Naive B cell (primary cell): ENCODE results near the gene ABCB4. TPM values are rescaled to one million over a fixed set of nuclear protein-coding genes. Genes with fewer than 3 reads are reported as not detected.

ENCODE experiments used
- ATAC-seq, 2 donors: fragments of 150-1000 bp; cut with Tn5 transposase; 2 replicates each; pipeline ENCODE4 v1.10.0; 2021; ENCODE audit warnings: low read depth in 2 of 2, mild to moderate bottlenecking in 2 of 2, moderate library complexity in 2 of 2
- DNase-seq: peaks from one replicate; pipeline ENCODE4 v3.0.0; 2022
- H3K27ac Mint-ChIP-seq, 6 donors: one replicate each; pipeline ENCODE4 v1.8.0; 2020 to 2022; ENCODE audit warnings: mild to moderate bottlenecking in 6 of 6, mixed read lengths in 6 of 6, moderate library complexity in 5 of 6, inconsistent platforms in 2 of 6
- H3K27me3 Mint-ChIP-seq, 3 donors: one replicate each; pipeline ENCODE4 v1.8.0; 2021 to 2022; ENCODE audit warnings: mixed read lengths in 3 of 3, mild to moderate bottlenecking in 1 of 3
- H3K36me3 Mint-ChIP-seq, 2 donors: one replicate each; pipeline ENCODE4 v1.8.0; 2020 to 2022; ENCODE audit warnings: mixed read lengths in 2 of 2, inconsistent platforms in 1 of 2, mild to moderate bottlenecking in 1 of 2
- H3K4me1 Mint-ChIP-seq, 3 donors: one replicate each; pipeline ENCODE4 v1.8.0; 2020 to 2022; ENCODE audit warnings: mixed read lengths in 3 of 3, inconsistent platforms in 1 of 3, mild to moderate bottlenecking in 1 of 3, moderate library complexity in 1 of 3
- H3K4me3 Mint-ChIP-seq, 8 donors: one replicate each; pipeline ENCODE4 v1.8.0; 2020 to 2022; ENCODE audit warnings: mild to moderate bottlenecking in 8 of 8, mixed read lengths in 8 of 8, moderate library complexity in 8 of 8, inconsistent platforms in 2 of 8
- H3K9me3 Mint-ChIP-seq, 7 donors: one replicate each; pipeline ENCODE4 v1.8.0; 2020 to 2022; ENCODE audit warnings: mixed read lengths in 7 of 7, mild to moderate bottlenecking in 5 of 7, inconsistent platforms in 2 of 7, moderate library complexity in 1 of 7
- polyA plus RNA-seq, 6 donors: library from polyadenylated mRNA; unstranded; fragments of 300-500 nt; fragmentation: Illumina TruSeq; gene quantifications; one replicate each; pipeline ENCODE4 v1.2.3, GENCODE V29; 2021; ENCODE audit warnings: low read depth in 6 of 6

The ABCB4 gene
- polyA plus RNA-seq, 6 donors from 2014 or later = 21.3 to 50.9 (median 28.0) TPM

- Mint-ChIP-seq H3K27me3 (no peaks in the 10 kb centered on the region), H3K4me3 (peak overlapping the region in 1 of 8 donors; percentile 48), H3K36me3 (no peaks in the 10 kb centered on the region), H3K9me3 (no peaks in the 10 kb centered on the region), H3K27ac (peak overlapping the region in 4 of 6 donors; percentile 30 to 91 (median 84)), H3K4me1 (peaks cover 28 to 40% (median 32%) of the 10 kb centered on the region in 3 donors)
- DNase-seq = no peak
- ATAC-seq = no peak
These were observed 24.0 kb upstream of the ABCB4 start for GRCh38 chr7:87499494-87499893.

DNA sequence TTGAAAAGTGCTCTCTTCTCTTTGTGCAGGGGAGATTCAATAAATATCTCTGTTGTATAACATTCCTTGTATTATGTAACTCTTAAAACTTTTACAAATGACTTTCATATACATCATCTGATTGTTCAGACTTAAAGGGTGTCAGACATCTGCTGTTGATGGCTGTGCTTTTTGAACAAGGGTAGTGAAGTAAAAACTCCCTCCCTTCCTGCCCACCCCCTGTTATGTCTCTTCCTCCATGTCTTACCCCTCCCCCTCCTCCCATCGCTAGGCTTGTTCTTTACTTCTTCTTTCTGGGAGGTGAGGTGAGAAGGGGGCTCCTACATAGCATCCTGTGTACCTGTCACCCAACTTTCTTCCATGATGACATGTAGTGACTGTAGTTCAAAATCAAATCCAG lies 23.4 kb upstream of the ABCB4 start:
- no peaks in the 10 kb centered on the region for H3K9me3 Mint-ChIP-seq
- peak; percentile 69 for DNase-seq
- no peaks in the 10 kb centered on the region for H3K36me3 Mint-ChIP-seq
- peak overlapping the region in 7 of 8 donors; percentile 5 to 72 (median 65) for H3K4me3 Mint-ChIP-seq
- H3K27ac Mint-ChIP-seq = peak overlapping the region; percentile 78 to 96 (median 91)
- H3K4me1 Mint-ChIP-seq = peaks cover 28 to 40% (median 32%) of the 10 kb centered on the region in 3 donors
- H3K27me3 Mint-ChIP-seq = no peaks in the 10 kb centered on the region
- peak; percentile 97 to 98 for ATAC-seq

- H3K27ac Mint-ChIP-seq = peak overlapping the region in 3 of 6 donors; percentile 44 to 91 (median 54)
- no peak for ATAC-seq
- H3K4me1 Mint-ChIP-seq = peaks cover 28 to 40% (median 32%) of the 10 kb centered on the region in 3 donors
- no peaks in the 10 kb centered on the region for H3K27me3 Mint-ChIP-seq
- peaks cover 0 to 2% (median 0%) of the 10 kb centered on the region in 7 donors for H3K9me3 Mint-ChIP-seq
- H3K36me3 Mint-ChIP-seq = no peaks in the 10 kb centered on the region
- no peak overlapping the region for H3K4me3 Mint-ChIP-seq
- DNase-seq = no peak
These were observed 22.0 kb upstream of the ABCB4 start for GRCh38 chr7:87497482-87497881.

- ATAC-seq = no peak
- H3K36me3 Mint-ChIP-seq = no peaks in the 10 kb centered on the region
- H3K4me3 Mint-ChIP-seq = no peak overlapping the region
- no peaks in the 10 kb centered on the region for H3K27me3 Mint-ChIP-seq
- H3K27ac Mint-ChIP-seq = no peak overlapping the region
- H3K4me1 Mint-ChIP-seq = peaks cover 20 to 26% (median 22%) of the 10 kb centered on the region in 3 donors
- H3K9me3 Mint-ChIP-seq = peaks cover 0 to 4% (median 0%) of the 10 kb centered on the region in 7 donors
- no peak for DNase-seq
These were observed 19.9 kb upstream of the ABCB4 start for GRCh38 chr7:87495366-87495765.

DNA sequence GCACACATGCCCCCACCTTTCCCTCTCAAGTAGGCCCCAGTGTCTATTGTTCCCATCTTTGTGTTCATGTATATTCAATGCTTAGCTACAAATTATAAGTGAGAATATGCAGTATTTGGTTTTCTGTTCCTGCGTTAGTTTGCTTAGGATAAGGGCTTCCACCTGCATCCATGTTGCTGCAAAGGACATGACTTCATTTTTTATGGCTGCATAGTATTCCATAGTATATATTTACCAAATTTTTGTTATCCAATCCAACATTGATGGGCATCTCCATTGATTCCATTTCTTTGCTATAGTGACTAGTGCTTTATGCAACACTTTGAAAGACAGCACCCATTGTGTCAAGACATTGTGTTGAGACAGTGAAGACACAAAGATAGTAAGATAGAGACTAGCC lies 19.0 kb upstream of the ABCB4 start:
- Mint-ChIP-seq H3K4me3 (no peak overlapping the region), H3K9me3 (peaks cover 0 to 4% (median 0%) of the 10 kb centered on the region in 7 donors), H3K27me3 (no peaks in the 10 kb centered on the region), H3K4me1 (peaks cover 14 to 18% (median 14%) of the 10 kb centered on the region in 3 donors), H3K27ac (peak overlapping the region in 1 of 6 donors; percentile 43), H3K36me3 (no peaks in the 10 kb centered on the region)
- ATAC-seq (no peak), DNase-seq (no peak)

DNA sequence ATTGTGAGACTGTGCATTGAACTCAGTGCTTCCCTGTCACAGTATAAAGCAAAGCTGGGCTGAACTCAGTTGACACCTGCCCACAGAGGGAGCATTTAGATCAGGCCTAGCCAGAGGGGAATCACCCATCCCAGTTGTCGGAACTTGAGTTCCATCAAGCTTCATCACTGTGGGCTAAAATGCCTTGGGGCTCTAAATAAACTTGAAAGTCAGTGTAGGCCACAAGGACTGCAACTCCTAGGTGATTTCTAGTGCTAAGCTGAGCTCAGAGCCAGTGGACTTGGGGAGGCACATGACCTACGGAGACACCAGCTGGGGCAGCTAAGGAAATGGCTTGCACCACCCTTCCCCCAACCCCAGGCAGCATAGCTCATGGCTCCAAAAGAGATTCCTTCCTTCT lies 7.7 kb upstream of the ABCB4 start:
- H3K27me3 Mint-ChIP-seq = no peaks in the 10 kb centered on the region
- DNase-seq = no peak
- H3K9me3 Mint-ChIP-seq = no peaks in the 10 kb centered on the region

DNA sequence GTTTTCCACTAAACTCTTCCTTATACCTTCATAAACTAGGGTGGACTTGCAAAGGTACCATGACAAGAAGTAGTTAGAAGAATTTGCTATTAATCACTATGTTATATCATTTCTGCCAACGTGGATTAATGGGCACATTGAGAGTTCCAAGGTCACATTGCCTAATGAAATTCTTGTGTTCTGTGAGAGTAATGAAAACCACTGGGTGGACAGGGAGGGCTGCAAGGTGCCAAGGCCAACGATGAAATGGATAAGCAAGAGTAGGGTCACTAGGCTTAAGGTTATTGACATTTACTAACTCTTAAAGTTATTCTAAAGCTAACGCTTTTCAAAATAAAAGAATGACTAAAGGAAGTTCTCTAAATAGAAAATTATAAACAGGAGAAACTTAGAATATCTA lies 6.6 kb upstream of the ABCB4 start:
- H3K27ac Mint-ChIP-seq = no peak overlapping the region
- H3K9me3 Mint-ChIP-seq = no peaks in the 10 kb centered on the region
- no peaks in the 10 kb centered on the region for H3K36me3 Mint-ChIP-seq
- no peak for ATAC-seq
- DNase-seq = no peak
- H3K4me1 Mint-ChIP-seq = peaks cover 4 to 11% (median 10%) of the 10 kb centered on the region in 3 donors
- no peaks in the 10 kb centered on the region for H3K27me3 Mint-ChIP-seq
- no peak overlapping the region for H3K4me3 Mint-ChIP-seq

More for the DNA sequence above, 7.7 kb upstream of the ABCB4 start:
- ATAC-seq = no peak
- H3K27ac Mint-ChIP-seq = peak overlapping the region in 1 of 6 donors; percentile 12
- peaks cover 4 to 8% (median 6%) of the 10 kb centered on the region in 3 donors for H3K4me1 Mint-ChIP-seq
- no peak overlapping the region for H3K4me3 Mint-ChIP-seq
- H3K36me3 Mint-ChIP-seq = no peaks in the 10 kb centered on the region

- H3K27me3 Mint-ChIP-seq = no peaks in the 10 kb centered on the region
- H3K9me3 Mint-ChIP-seq = no peaks in the 10 kb centered on the region
- H3K36me3 Mint-ChIP-seq = no peaks in the 10 kb centered on the region
- no peak overlapping the region for H3K4me3 Mint-ChIP-seq
- ATAC-seq (no peak), DNase-seq (no peak)
- peaks cover 14 to 24% (median 22%) of the 10 kb centered on the region in 3 donors for H3K4me1 Mint-ChIP-seq
- no peak overlapping the region for H3K27ac Mint-ChIP-seq
These were observed 4.9 kb upstream of the ABCB4 start for GRCh38 chr7:87480386-87480785.

- no peak overlapping the region for H3K27ac Mint-ChIP-seq
- no peak overlapping the region for H3K4me3 Mint-ChIP-seq
- ATAC-seq = no peak
- H3K36me3 Mint-ChIP-seq = no peaks in the 10 kb centered on the region
- H3K27me3 Mint-ChIP-seq = no peaks in the 10 kb centered on the region
- DNase-seq = no peak
- no peaks in the 10 kb centered on the region for H3K9me3 Mint-ChIP-seq
- peaks cover 15 to 23% (median 23%) of the 10 kb centered on the region in 3 donors for H3K4me1 Mint-ChIP-seq
These were observed 4.5 kb upstream of the ABCB4 start for GRCh38 chr7:87479951-87480350.

GRCh38 chr7:87476179-87476557 lies 688 bp upstream of the ABCB4 start:
- no peak for DNase-seq
- ATAC-seq = no peak
- H3K4me3 Mint-ChIP-seq = peak overlapping the region; percentile 81 to 94 (median 91)
- H3K9me3 Mint-ChIP-seq = no peaks in the 10 kb centered on the region
- H3K27me3 Mint-ChIP-seq = no peaks in the 10 kb centered on the region
- H3K36me3 Mint-ChIP-seq = no peaks in the 10 kb centered on the region
- peak overlapping the region; percentile 91 to 98 (median 96) for H3K27ac Mint-ChIP-seq
- peaks cover 33 to 49% (median 37%) of the 10 kb centered on the region in 3 donors for H3K4me1 Mint-ChIP-seq

DNA sequence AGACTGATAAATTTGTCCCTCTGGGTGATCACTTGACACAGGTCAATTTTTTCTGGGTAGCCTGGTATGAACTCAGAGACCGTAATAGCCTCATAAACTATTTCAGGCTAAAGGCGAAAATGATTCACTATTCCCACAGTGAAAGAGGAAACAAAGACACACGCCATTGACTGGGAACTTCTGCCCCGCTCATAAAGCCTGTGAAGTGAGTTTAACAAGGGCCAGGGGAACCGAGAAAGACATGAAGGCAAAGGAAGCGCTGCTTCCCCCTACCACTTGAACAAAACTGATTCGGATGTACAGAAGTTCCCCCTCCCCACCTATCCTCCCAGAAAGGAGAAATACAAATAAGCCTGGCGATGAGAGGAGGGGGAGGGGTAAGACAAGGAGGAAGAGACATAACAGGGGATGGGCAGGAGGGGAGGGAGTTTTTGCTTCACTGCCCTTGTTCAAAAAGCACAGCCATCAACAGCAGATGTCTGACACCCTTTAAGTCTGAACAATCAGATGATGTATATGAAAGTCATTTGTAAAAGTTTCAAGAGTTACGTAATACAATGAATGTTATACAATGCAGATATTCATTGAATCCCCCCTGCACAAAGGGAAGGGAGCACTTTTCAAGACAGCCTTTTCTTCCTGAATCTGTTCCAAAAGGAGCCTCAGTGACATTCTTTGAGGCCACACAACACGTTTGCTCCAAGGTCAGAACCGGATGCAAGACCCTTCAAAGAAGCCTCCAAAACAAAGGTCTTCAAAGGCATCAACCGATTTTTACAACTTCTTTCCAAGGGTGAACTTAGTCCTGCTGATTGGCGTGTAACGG lies 734 bp downstream of the ABCB4 start:
- peak; percentile 87 for DNase-seq
- H3K4me1 Mint-ChIP-seq = peaks cover 33 to 60% (median 44%) of the 10 kb centered on the region in 3 donors
- no peaks in the 10 kb centered on the region for H3K36me3 Mint-ChIP-seq
- ATAC-seq = peak; percentile 74 to 78
- peaks cover 0 to 4% (median 0%) of the 10 kb centered on the region in 7 donors for H3K9me3 Mint-ChIP-seq
- peak overlapping the region; percentile 81 to 97 (median 95) for H3K4me3 Mint-ChIP-seq
- H3K27ac Mint-ChIP-seq = peak overlapping the region; percentile 91 to 99 (median 98)
- no peaks in the 10 kb centered on the region for H3K27me3 Mint-ChIP-seq

GRCh38 chr7:87473986-87474385 lies 1.5 kb downstream of the ABCB4 start:
- Mint-ChIP-seq H3K9me3 (peaks cover 0 to 4% (median 0%) of the 10 kb centered on the region in 7 donors), H3K4me3 (peak overlapping the region; percentile 81 to 97 (median 95)), H3K27me3 (no peaks in the 10 kb centered on the region), H3K36me3 (no peaks in the 10 kb centered on the region), H3K4me1 (peaks cover 38 to 68% (median 49%) of the 10 kb centered on the region in 3 donors), H3K27ac (peak overlapping the region in 5 of 6 donors; percentile 94 to 99 (median 99))
- ATAC-seq (no peak), DNase-seq (peak; percentile 11)

DNA sequence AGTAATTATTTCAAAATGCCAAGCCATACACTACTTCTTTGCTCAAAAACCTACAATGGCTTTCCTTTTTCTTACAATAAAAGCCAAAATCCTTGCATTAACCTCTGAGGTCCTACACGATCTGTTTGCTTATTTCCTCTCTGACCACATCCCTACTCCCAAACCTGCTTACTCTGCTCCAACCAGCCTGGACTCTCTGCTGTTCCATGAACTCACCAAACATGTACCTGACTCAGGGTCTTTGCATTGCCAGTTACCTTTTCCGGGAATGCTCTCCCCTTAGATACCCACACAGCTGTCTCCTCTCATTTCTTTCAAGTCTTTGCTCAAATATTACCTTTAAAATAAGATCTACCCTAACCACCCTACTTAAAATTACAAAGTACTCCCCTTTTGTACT lies 2.3 kb downstream of the ABCB4 start:
- ATAC-seq (no peak), DNase-seq (no peak)
- Mint-ChIP-seq H3K4me3 (peak overlapping the region in 6 of 8 donors; percentile 36 to 95 (median 70)), H3K27me3 (no peaks in the 10 kb centered on the region), H3K27ac (peak overlapping the region in 5 of 6 donors; percentile 16 to 98 (median 56)), H3K36me3 (no peaks in the 10 kb centered on the region), H3K4me1 (peaks cover 38 to 74% (median 52%) of the 10 kb centered on the region in 3 donors), H3K9me3 (peaks cover 0 to 4% (median 0%) of the 10 kb centered on the region in 7 donors)

DNA sequence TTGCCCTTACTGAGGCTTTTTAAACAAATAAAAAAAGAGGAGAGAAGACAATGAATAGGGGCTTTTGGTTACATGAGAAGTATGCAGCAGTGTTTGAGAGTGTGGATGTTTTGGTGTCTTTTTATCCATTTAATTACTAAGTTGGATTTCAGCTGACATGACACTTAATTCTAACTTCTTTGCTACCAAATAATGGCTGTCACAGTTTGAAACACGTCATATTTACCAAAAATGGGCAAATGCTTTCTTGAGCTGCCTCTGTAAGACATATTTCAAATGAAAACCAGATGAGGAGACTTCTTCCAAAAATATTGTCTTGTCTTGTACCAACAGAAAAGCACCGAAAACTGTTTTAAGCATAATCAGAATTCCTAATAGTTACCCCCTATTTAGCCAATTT lies 4.0 kb downstream of the ABCB4 start:
- DNase-seq = no peak
- Mint-ChIP-seq H3K4me3 (peak overlapping the region in 1 of 8 donors; percentile 48), H3K27me3 (no peaks in the 10 kb centered on the region), H3K36me3 (peaks cover 1 to 8% of the 10 kb centered on the region in 2 donors), H3K9me3 (peaks cover 0 to 4% (median 0%) of the 10 kb centered on the region in 7 donors), H3K27ac (peak overlapping the region in 1 of 6 donors; percentile 54), H3K4me1 (peaks cover 46 to 82% (median 59%) of the 10 kb centered on the region in 3 donors)
- no peak for ATAC-seq
